HEK293 (cell line): ENCODE measurements around the gene SPO11.

Experiments
- CTCF ChIA-PET: fragments of 350-600 bp; formaldehyde crosslinking; extraction: SDS; loops from one replicate; lab custom pipeline; 2021; ENCODE audit warnings: antibody characterized with exemption; lab: Yijun Ruan, JAX
- POLR2A ChIA-PET: fragments of 300-600 bp; formaldehyde crosslinking; extraction: SDS; loops from one replicate; lab custom pipeline; 2020; ENCODE audit warnings: antibody characterized with exemption, inconsistent platforms; lab: Yijun Ruan, JAX
- H3K27ac ChIP-seq: fragments of 200-500 bp; sonication (Bioruptor generic); 2 replicates; pipeline ENCODE4 v1.5.1; 2014; ENCODE audit warnings: low read depth, low read length, control low read depth, inconsistent platforms; ENCODE audit errors: extremely low read depth
- H3K36me3 ChIP-seq, 2 experiments: fragments of 200-500 bp in 1 of 2; sonication (Bioruptor generic) in 1 of 2; 1 replicate in 1 of 2; 2 replicates in 1 of 2; pipeline ENCODE4 v1.5.1; 2014 to 2017; ENCODE audit warnings: inconsistent platforms in 2 of 2, low read length in 2 of 2; ENCODE audit not compliant: control insufficient read depth in 2 of 2, insufficient read depth in 1 of 2
- H3K4me1 ChIP-seq: fragments of 200-500 bp; sonication (Bioruptor generic); 2 replicates; pipeline ENCODE4 v1.5.1; 2014; ENCODE audit warnings: mild to moderate bottlenecking, low read length, inconsistent platforms; ENCODE audit not compliant: control insufficient read depth, insufficient read depth
- H3K4me3 ChIP-seq: 2 replicates; pipeline ENCODE4 v1.5.1; 2011; ENCODE audit warnings: low read depth, mild to moderate bottlenecking, control low read depth, low read length, moderate library complexity
- H3K9me3 ChIP-seq: fragments of 200-500 bp; sonication (Bioruptor generic); 2 replicates; pipeline ENCODE4 v1.5.1; 2014; ENCODE audit warnings: low read depth, low read length, inconsistent platforms; ENCODE audit not compliant: control insufficient read depth, insufficient read depth
- IKZF3 ChIP-seq: fragments of 450-650 bp; IDR thresholded peaks from 2 replicates; pipeline ENCODE4 v1.5.0; 2018; ENCODE audit warnings: missing biosample characterization, mild to moderate bottlenecking, missing genetic modification characterization, moderate library complexity
- INSM2 ChIP-seq: fragments of 450-650 bp; formaldehyde crosslinking; IDR thresholded peaks from 2 replicates; pipeline ENCODE4 v1.5.1; 2016; ENCODE audit warnings: missing biosample characterization, missing genetic modification characterization
- SP2 ChIP-seq: fragments of 450-650 bp; formaldehyde crosslinking; IDR thresholded peaks from 2 replicates; pipeline ENCODE4 v1.5.1; 2016; ENCODE audit warnings: missing biosample characterization, missing genetic modification characterization
- ZFP3 ChIP-seq: fragments of 450-650 bp; formaldehyde crosslinking; IDR thresholded peaks from 2 replicates; pipeline ENCODE4 v1.5.1; 2016; ENCODE audit warnings: low read depth, missing biosample characterization, missing genetic modification characterization
- ZNF132 ChIP-seq: fragments of 450-650 bp; formaldehyde crosslinking; IDR thresholded peaks from 2 replicates; pipeline ENCODE4 v1.5.1; 2017; ENCODE audit warnings: missing biosample characterization, missing genetic modification characterization, borderline replicate concordance
- ZNF223 ChIP-seq: fragments of 450-650 bp; formaldehyde crosslinking; IDR thresholded peaks from 2 replicates; pipeline ENCODE4 v1.5.1; 2016; ENCODE audit warnings: missing biosample characterization, missing genetic modification characterization
- ZNF239 ChIP-seq: fragments of 450-650 bp; formaldehyde crosslinking; IDR thresholded peaks from 2 replicates; pipeline ENCODE4 v1.5.1; 2016; ENCODE audit warnings: missing biosample characterization, missing genetic modification characterization
- ZNF248 ChIP-seq: fragments of 450-650 bp; formaldehyde crosslinking; IDR thresholded peaks from 2 replicates; pipeline ENCODE4 v1.5.1; 2017; ENCODE audit warnings: missing biosample characterization, missing genetic modification characterization
- ZNF274 ChIP-seq, 2 experiments: fragments of 200-500 bp in 1 of 2; fragments of 450-650 bp in 1 of 2; sonication (Bioruptor generic) in 1 of 2; formaldehyde crosslinking in 1 of 2; IDR thresholded peaks; 2 replicates each; pipeline versions ENCODE4 v1.5.1 to v1.6.1; 2014 to 2016; ENCODE audit warnings: borderline replicate concordance in 1 of 2, inconsistent platforms in 1 of 2, low read length in 1 of 2, missing biosample characterization in 1 of 2, missing genetic modification characterization in 1 of 2
- ZNF37A ChIP-seq: fragments of 450-650 bp; IDR thresholded peaks from 2 replicates; pipeline ENCODE4 v1.5.1; 2018; ENCODE audit warnings: missing biosample characterization, missing genetic modification characterization
- ZNF473 ChIP-seq: fragments of 450-650 bp; formaldehyde crosslinking; IDR thresholded peaks from 2 replicates; pipeline ENCODE4 v1.5.1; 2017; ENCODE audit warnings: missing biosample characterization, missing genetic modification characterization
- ZNF610 ChIP-seq: fragments of 450-650 bp; formaldehyde crosslinking; IDR thresholded peaks from 2 replicates; pipeline ENCODE4 v1.5.1; 2016; ENCODE audit warnings: missing biosample characterization, missing genetic modification characterization, borderline replicate concordance
- ZNF658 ChIP-seq: fragments of 450-650 bp; formaldehyde crosslinking; IDR thresholded peaks from 2 replicates; pipeline ENCODE4; 2016; ENCODE audit warnings: missing biosample characterization, missing genetic modification characterization
- ZNF747 ChIP-seq: fragments of 450-650 bp; formaldehyde crosslinking; IDR thresholded peaks from 2 replicates; pipeline ENCODE4 v1.5.1; 2016; ENCODE audit warnings: missing biosample characterization, missing genetic modification characterization
- ZNF776 ChIP-seq: fragments of 450-650 bp; formaldehyde crosslinking; IDR thresholded peaks from 2 replicates; pipeline ENCODE4 v1.5.0; 2017; ENCODE audit warnings: missing biosample characterization, missing genetic modification characterization, borderline replicate concordance
- TF ChIP-seq, protein P1 (sequence below): fragments of 450-650 bp; formaldehyde crosslinking; IDR thresholded peaks from 2 replicates; pipeline ENCODE4 v1.5.1; 2016; ENCODE audit warnings: missing biosample characterization, missing genetic modification characterization
- TF ChIP-seq, protein P2 (sequence below): fragments of 450-650 bp; formaldehyde crosslinking; IDR thresholded peaks from 2 replicates; pipeline ENCODE4 v1.5.1; 2016; ENCODE audit warnings: missing biosample characterization, missing genetic modification characterization
- TF ChIP-seq, protein P3 (sequence below): fragments of 450-650 bp; formaldehyde crosslinking; IDR thresholded peaks from 2 replicates; pipeline ENCODE4 v1.5.1; 2017; ENCODE audit warnings: missing biosample characterization, missing genetic modification characterization
- TF ChIP-seq, protein P4 (sequence below): fragments of 450-650 bp; formaldehyde crosslinking; IDR thresholded peaks from 2 replicates; pipeline ENCODE4 v1.5.1; 2016; ENCODE audit warnings: missing biosample characterization, missing genetic modification characterization

Gene SPO11

DNA sequence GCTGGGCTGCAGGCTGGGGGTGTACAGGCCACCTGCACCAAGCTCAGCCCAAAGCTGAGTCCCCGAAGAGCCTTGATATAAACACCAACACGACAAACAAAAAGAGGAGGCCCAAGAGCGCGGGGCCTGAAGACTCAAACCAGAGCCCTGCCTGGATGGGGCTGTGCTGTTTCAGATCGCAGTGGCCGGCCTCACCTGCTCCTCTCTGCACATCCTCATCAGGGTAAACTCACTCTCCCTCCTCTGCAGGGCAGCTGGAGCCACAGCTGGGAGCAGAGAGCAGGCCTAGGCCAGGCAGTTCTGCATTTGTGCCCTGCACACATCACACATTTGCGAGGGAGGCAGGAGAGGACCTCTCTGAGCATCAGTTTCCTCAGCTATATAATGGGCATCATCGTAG, 57.9 kb downstream of the SPO11 start (continued):
- TF ChIP-seq, protein P1, sequence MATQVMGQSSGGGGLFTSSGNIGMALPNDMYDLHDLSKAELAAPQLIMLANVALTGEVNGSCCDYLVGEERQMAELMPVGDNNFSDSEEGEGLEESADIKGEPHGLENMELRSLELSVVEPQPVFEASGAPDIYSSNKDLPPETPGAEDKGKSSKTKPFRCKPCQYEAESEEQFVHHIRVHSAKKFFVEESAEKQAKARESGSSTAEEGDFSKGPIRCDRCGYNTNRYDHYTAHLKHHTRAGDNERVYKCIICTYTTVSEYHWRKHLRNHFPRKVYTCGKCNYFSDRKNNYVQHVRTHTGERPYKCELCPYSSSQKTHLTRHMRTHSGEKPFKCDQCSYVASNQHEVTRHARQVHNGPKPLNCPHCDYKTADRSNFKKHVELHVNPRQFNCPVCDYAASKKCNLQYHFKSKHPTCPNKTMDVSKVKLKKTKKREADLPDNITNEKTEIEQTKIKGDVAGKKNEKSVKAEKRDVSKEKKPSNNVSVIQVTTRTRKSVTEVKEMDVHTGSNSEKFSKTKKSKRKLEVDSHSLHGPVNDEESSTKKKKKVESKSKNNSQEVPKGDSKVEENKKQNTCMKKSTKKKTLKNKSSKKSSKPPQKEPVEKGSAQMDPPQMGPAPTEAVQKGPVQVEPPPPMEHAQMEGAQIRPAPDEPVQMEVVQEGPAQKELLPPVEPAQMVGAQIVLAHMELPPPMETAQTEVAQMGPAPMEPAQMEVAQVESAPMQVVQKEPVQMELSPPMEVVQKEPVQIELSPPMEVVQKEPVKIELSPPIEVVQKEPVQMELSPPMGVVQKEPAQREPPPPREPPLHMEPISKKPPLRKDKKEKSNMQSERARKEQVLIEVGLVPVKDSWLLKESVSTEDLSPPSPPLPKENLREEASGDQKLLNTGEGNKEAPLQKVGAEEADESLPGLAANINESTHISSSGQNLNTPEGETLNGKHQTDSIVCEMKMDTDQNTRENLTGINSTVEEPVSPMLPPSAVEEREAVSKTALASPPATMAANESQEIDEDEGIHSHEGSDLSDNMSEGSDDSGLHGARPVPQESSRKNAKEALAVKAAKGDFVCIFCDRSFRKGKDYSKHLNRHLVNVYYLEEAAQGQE (tag by site-specific recombination): no peak
- TF ChIP-seq ZNF274 (IDR thresholded peaks at IDR 0.05; ENCODE audit: low read length) (no peak), ZNF274 (tag by site-specific recombination; IDR thresholded peaks at IDR 0.05; ENCODE audit: borderline replicate concordance) (no peak), ZFP3 (no peak), ZNF747 (tag by site-specific recombination) (no peak)

- H3K4me3 ChIP-seq: no peak overlapping the region
- ChIA-PET CTCF (interaction anchor here (0.6 to 2.4 kb wide), 5 partner anchors 9 to 108 kb away, joined by 3 to 7 read pairs (median 4); no protein-coding TSS in a partner anchor), POLR2A (interaction anchor here (0.8 to 1.2 kb wide), 2 partner anchors 67 to 105 kb away, joined by 3 read pairs; no protein-coding TSS in a partner anchor)
- H3K4me1 ChIP-seq: no peaks in the 10 kb centered on the region; the same call in 1 of the 2 replicates
- no peaks in the 10 kb centered on the region for H3K9me3 ChIP-seq
- H3K36me3 ChIP-seq: peaks cover 0 to 18% of the 10 kb centered on the region in 2 experiments; a peak in 1 of 3 replicates
- no peak for TF ChIP-seq ZNF610
- TF ChIP-seq, protein P2, sequence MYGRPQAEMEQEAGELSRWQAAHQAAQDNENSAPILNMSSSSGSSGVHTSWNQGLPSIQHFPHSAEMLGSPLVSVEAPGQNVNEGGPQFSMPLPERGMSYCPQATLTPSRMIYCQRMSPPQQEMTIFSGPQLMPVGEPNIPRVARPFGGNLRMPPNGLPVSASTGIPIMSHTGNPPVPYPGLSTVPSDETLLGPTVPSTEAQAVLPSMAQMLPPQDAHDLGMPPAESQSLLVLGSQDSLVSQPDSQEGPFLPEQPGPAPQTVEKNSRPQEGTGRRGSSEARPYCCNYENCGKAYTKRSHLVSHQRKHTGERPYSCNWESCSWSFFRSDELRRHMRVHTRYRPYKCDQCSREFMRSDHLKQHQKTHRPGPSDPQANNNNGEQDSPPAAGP (tag by site-specific recombination): no peak
- no peak for TF ChIP-seq IKZF3
- TF ChIP-seq INSM2: no peak
- no peak for TF ChIP-seq ZNF658 (tag by site-specific recombination)
- TF ChIP-seq, protein P3, sequence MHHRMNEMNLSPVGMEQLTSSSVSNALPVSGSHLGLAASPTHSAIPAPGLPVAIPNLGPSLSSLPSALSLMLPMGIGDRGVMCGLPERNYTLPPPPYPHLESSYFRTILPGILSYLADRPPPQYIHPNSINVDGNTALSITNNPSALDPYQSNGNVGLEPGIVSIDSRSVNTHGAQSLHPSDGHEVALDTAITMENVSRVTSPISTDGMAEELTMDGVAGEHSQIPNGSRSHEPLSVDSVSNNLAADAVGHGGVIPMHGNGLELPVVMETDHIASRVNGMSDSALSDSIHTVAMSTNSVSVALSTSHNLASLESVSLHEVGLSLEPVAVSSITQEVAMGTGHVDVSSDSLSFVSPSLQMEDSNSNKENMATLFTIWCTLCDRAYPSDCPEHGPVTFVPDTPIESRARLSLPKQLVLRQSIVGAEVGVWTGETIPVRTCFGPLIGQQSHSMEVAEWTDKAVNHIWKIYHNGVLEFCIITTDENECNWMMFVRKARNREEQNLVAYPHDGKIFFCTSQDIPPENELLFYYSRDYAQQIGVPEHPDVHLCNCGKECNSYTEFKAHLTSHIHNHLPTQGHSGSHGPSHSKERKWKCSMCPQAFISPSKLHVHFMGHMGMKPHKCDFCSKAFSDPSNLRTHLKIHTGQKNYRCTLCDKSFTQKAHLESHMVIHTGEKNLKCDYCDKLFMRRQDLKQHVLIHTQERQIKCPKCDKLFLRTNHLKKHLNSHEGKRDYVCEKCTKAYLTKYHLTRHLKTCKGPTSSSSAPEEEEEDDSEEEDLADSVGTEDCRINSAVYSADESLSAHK (tag by site-specific recombination): no peak
- TF ChIP-seq ZNF248: no peak
- no peak for TF ChIP-seq ZNF132
- TF ChIP-seq ZNF239: no peak
- TF ChIP-seq, protein P4, sequence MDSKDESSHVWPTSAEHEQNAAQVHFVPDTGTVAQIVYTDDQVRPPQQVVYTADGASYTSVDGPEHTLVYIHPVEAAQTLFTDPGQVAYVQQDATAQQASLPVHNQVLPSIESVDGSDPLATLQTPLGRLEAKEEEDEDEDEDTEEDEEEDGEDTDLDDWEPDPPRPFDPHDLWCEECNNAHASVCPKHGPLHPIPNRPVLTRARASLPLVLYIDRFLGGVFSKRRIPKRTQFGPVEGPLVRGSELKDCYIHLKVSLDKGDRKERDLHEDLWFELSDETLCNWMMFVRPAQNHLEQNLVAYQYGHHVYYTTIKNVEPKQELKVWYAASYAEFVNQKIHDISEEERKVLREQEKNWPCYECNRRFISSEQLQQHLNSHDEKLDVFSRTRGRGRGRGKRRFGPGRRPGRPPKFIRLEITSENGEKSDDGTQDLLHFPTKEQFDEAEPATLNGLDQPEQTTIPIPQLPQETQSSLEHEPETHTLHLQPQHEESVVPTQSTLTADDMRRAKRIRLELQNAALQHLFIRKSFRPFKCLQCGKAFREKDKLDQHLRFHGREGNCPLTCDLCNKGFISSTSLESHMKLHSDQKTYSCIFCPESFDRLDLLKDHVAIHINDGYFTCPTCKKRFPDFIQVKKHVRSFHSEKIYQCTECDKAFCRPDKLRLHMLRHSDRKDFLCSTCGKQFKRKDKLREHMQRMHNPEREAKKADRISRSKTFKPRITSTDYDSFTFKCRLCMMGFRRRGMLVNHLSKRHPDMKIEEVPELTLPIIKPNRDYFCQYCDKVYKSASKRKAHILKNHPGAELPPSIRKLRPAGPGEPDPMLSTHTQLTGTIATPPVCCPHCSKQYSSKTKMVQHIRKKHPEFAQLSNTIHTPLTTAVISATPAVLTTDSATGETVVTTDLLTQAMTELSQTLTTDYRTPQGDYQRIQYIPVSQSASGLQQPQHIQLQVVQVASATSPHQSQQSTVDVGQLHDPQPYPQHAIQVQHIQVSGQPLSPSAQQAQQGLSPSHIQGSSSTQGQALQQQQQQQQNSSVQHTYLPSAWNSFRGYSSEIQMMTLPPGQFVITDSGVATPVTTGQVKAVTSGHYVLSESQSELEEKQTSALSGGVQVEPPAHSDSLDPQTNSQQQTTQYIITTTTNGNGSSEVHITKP (tag by site-specific recombination): no peak
- TF ChIP-seq SP2 (tag by site-specific recombination): no peak
- no peak for TF ChIP-seq ZNF223 (tag by site-specific recombination)
- TF ChIP-seq ZNF776: no peak
- no peak for TF ChIP-seq ZNF473
- TF ChIP-seq ZNF37A (tag by site-specific recombination): no peak
- H3K27ac ChIP-seq: no peak overlapping the region
Measured at GRCh38 chr20:57387945-57388371, 58.4 kb downstream of the SPO11 start.
